Inflammatory macrophage treated with lipopolysaccharide for 1 hour (primary cell): ENCODE measurements around the gene CSNK2A1.
"Not testable (repeated sequence)": the region's sequence is repeated elsewhere in the genome, so short reads cannot be mapped to it uniquely, and the experiment has no call there.

ENCODE experiments used
- DNase-seq, 2 donors: peaks; one replicate each; pipeline ENCODE4 v3.0.0-alpha.2; 2020 to 2022

The CSNK2A1 gene

GRCh38 chr20:480044-480443, 63.5 kb downstream of the CSNK2A1 start:
- DNase-seq: no peak

DNA sequence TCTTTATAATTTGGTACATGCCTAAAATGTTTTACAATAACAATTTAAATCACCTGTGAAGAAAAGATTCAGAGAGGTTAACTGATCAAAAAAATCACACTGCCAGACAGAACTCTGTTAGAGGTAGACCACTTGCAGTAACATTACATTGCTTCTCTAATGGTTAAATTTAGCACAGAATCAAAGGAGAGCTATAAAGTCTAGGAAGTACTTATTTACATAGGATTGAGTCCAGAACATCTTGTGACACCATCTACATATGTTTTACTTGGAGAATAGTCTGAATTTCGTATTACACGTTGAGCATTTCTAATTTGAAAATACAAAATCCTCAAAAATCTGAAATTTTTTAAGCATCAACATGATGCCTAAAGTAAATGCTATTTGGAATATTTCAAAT, 64.1 kb downstream of the CSNK2A1 start:
- no peak for DNase-seq

DNA sequence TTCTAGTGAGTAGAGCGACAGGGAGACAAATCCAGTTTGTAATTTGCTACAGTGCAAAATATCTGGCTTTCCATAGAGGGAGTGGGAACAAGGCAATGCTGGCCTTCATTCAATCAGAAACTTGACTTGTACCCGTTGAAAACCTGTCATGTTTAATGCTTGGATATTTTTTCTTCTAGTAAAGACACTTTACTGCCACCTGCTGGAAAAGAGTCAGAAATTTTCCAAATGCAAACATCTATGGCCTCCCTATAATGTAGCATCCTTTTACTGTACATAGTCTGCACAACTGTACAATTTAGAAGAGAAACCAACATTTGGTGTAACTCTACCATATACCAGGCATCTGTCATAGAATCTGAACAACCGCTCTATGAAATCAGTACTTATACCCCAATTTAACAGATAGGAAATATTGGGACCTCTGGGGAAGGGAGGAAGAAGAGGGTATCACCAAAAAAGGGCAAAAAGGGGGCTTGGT, 64.6 kb downstream of the CSNK2A1 start:
- peak; percentile 60 to 87 for DNase-seq

GRCh38 chr20:478010-478948, 65.3 kb downstream of the CSNK2A1 start:
- no peak for DNase-seq

DNA sequence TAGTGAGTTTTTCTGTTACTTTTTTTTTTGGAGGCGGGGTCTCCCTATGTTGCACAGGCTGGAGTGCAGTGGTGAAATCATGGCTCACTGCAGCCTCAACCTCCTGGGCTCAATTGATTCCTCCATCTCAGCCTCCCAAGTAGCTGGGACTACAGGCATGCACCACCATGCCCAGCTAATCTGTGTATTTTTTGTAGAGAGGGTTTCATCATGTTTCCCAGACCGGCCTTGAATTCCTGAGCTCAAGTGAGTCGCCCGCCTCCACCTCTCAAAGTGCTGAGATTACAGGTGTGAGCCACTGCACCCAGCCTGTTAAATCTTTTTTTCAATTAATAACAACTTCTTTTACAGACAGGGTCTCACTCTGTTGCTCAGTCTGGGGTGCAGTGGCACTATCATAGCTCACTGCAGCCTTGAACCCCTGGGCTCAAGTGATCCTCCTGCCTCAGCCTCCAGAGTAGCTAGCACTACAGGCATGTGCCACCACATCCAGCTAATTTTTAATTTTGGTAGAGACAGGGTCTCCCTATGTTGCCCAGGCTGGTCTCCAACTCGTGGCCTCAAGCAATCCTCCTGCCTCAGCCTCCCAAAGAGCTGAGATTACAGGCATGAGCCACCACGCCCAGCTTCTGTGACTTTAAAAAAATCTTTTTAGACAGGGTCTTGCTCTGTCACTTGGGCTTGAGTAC, 66.9 kb downstream of the CSNK2A1 start:
- DNase-seq: not testable (repeated sequence)

GRCh38 chr20:475463-476357, 67.9 kb downstream of the CSNK2A1 start:
- no peak for DNase-seq

DNA sequence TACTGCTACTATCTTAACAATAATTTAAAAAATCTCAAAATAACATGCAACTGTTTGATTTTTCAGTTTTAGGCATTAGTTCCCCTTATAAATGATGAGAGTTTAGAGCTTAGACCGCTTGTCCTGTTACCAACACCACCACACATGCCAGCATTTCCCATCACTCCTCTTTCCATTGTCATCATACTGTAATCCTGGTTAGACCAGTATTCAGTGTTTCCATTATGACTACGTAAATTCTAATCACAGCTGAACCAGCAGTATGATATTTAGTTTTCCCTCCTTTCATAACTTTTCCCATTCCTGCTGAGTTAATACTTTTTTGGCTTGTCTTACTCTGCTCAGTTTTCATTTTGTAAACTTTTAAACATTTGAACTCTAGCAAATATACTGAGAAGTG, 69.0 kb downstream of the CSNK2A1 start:
- no peak for DNase-seq

DNA sequence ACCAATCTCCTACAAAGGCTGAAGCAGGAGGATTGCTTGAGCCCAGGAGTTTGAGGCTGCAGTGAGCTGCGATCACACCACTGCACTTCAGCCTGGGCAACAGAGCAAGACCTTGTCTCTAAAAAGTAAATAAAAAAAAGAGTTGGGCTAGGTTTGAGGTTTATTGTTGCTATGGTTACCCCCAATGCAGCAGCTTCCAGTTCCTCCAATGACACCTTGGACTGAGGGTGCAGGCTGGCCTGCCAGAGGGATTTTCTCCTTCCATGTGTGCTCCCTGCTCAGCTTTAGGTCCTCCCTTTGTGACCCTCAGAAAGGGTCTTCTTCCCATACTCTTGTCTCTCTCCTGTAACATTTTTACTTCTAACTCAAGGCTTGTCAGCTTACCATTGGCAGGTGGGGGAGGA, 70.7 kb downstream of the CSNK2A1 start:
- DNase-seq: no peak

GRCh38 chr20:472137-472846, 71.3 kb downstream of the CSNK2A1 start:
- DNase-seq: no peak

DNA sequence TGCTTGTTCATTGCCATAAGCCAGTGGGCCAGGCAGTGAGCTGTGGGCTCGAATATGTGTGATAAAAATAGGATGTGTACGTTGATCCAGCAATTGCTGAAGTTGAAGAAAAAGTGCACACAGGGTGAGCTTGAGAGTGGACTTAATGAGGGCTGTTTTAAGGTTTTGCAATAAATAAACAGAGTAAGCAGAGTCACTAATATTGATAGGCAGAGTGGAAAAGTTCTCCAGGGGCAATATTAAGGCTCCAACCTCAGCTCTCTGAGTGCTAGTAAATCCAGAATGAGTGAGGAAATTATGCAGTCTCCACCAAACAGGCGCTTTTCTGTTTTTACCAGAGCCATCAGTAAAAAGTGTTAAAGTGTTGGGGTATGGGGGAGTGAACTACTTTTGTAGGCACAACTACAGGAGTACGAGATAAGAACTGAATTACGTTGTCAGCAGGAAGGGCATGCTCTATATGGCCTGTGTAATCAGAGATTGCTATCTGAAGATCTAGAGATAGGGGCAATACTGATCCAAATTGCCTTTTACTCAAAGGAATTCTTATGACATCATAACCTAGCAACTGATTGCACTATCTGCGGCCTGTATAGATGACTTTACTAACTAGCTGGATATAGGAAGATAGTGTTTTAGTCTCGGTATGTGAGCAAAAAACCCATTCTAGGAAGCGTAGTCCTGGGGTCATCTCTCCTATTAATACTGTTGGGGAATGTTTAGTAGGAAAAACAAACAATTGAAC, 73.7 kb downstream of the CSNK2A1 start:
- no peak for DNase-seq

DNA sequence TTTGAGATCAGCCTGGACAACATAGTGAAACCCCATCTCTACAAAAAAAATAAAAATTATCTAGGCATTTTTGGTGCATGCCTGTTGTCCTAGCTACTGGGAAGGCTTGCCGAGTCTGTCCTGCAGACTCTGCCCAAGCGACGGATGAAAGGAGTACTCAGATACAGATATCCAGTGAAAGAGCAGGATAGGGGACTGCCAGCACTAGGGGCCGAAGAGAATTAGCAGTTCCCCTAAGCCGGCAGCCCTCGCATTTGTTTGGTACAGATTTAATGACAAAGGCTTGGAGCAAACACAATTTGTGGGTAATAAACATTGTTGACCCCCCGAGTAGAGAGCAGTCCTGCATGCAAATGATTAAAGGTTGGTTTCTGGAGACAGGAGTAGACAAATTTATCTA, 75.8 kb downstream of the CSNK2A1 start:
- no peak for DNase-seq

- peak; percentile 78 to 91 for DNase-seq
Observed at GRCh38 chr20:462199-462991, 81.2 kb downstream of the CSNK2A1 start, which contains the start of gene TBC1D20. Gene TBC1D20, minus strand, starts transcription at chr20:462533. Its CDS starts 128 bp downstream, at chr20:462405.

- peak; percentile 16 to 19 for DNase-seq
Observed at GRCh38 chr20:461254-462198, 82.1 kb downstream of the CSNK2A1 start.

DNA sequence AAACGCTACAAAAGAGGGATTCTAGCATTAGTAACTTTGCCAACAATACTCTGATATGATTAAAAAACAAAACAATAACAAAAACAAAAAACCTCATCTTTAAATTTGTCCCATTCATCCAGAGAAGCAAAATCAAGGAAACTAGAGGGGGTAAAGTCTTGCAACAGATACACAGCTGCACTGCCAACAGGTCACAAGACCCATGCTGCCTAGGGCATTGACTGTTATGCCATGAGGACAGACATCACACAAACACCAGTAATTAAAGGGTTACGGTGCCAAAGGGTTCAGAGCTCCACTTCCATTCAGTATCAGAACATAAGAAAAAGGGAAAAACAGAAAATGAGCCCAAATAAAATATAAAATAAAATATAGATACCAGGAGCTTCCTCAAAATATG, 82.9 kb downstream of the CSNK2A1 start:
- peak; percentile 32 to 52 for DNase-seq

GRCh38 chr20:460180-460579, 83.4 kb downstream of the CSNK2A1 start:
- DNase-seq: no peak

DNA sequence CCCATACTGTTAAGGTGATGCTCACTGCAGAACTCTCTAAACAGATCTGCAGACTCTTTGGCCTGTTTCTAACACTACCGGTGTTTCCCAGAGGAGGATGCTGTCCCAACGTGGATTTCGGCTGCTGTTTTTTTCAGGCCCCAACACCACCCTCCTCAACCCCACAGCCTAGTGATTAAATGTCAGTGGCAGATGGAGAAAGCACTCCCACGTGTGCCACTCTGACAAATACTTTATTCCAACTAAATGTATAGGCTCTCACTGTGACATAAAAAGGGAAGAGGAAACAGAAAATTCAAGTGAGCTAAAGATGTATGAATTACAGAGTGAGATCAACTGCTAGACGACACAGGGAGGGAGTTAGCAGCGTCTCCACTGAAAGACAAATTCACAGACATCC, 84.8 kb downstream of the CSNK2A1 start:
- peak; percentile 32 to 54 for DNase-seq

- no peak for DNase-seq
Observed at GRCh38 chr20:454951-455350, 88.6 kb downstream of the CSNK2A1 start.

GRCh38 chr20:452021-452420, 91.6 kb downstream of the CSNK2A1 start:
- DNase-seq: not testable (repeated sequence)
